GM19238 (cell line): ENCODE measurements around the gene DET1.
A peak's percentile ranks its signal among the peaks of the same experiment; 100 is the strongest.
"Not testable (repeated sequence)": the region's sequence is repeated elsewhere in the genome, so short reads cannot be mapped to it uniquely, and the experiment has no call there.

ENCODE experiments used
- DNase-seq: peaks from one replicate; pipeline ENCODE4 v3.0.0; 2011; ENCODE audit warnings: low spot score; ENCODE audit not compliant: insufficient read length

The DET1 gene

DNA sequence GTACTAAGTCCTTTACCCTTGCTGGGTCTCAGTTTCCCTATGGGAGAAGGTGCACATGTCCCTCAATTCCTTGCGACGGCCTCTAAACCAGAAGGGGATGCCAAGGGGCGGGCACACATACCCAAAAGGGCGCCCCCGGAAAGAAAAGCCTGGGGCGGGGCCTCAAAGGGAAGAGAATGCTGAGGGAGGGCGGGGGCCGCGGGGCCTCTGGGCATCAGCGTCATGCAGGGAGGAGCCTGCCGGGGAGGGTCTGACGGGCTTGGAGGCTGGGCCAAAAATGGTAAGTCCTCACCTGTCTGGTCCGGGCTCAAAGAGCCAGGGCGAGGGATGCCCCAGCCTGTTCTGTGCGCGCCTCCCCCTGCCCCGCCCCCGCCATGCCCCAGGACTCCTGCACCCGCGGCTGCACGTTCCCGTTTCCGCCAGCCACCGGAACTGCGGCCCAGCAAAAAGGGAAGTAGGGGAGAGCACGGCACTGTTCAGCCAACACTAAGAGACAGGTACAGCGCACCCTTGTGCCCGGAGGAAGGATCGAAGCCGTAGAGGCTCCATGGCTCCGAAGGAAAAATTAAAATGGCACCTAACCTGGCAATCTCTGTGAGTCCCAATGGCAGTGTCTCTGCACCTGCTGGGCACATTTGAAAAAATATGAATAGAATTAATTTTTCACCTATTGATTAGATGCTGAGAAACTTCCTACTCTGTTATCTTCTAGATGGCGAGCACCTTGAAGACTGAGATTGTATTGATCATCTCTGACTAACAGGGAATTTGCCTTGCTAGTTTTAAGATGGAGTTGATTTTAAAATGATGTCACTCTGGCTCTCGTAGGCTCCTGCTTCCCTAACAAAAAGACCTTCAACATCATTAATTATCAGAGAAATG is at the start of gene DET1:
Gene DET1 (minus strand): TSS at position 434 of the 882 bp plus-strand sequence. CDS start 14,976 bp downstream, outside the sequence.
- DNase-seq = peak; percentile 96

DNA sequence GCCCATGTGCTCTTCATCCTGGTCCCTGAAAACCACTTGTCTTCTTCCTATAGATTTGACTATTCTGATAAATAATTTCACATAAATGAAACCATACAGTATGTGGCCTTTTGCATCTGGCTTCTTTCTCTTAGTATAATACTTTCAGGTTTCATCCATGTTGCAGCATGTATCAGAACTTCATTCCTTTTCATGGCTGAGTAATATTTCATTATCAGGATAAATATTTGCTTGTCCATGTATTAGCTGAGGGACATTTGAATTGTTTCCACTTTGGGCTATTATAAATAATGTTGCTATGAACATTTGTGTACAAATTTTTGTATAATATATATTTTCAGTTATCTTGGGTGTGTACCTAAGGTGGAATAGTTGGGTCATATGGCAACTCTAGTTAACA is 44.9 kb upstream of the DET1 start:
- no peak for DNase-seq

- no peak for DNase-seq
These were observed 44.3 kb upstream of the DET1 start for GRCh38 chr15:88590759-88591158.

DNA sequence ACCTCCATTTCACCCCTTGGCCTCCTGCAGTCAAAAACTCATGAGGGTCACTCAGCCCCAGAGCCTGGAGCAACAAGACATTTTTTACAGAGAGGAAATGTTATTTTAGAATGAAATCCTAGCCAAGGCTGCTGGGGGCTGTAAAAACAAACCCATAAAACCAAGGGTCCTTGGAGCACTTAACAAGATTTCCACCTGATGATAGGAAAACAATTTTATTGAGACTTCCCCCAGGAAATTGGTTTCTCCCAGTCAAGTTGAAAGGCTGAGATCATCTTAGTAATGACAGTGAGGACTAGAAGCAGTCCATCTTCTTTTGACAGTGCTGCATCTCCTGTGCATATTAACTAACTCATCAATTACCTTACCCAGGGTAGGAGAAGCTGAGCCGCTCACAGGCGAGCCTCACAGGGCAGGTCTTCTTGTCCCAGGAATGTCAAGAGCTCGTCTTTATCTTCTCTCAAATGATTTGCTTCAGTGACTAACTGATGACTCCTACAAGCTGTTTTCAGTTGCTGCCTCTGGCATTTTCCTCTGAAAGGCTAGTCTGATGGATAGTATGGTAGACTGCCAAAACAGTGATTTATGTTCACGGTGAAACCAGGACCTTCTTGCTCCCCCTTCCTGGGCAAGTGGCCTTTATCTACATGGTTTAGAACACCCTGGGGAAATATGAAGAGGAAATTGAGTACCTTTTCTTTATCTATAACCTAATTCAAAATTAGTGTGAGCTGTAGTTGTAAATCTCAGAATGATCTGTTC is 40.1 kb upstream of the DET1 start:
- no peak for DNase-seq

GRCh38 chr15:88580532-88580931 is 34.1 kb upstream of the DET1 start:
- no peak for DNase-seq

- no peak for DNase-seq
These were observed 32.8 kb upstream of the DET1 start for GRCh38 chr15:88579322-88579721.

DNA sequence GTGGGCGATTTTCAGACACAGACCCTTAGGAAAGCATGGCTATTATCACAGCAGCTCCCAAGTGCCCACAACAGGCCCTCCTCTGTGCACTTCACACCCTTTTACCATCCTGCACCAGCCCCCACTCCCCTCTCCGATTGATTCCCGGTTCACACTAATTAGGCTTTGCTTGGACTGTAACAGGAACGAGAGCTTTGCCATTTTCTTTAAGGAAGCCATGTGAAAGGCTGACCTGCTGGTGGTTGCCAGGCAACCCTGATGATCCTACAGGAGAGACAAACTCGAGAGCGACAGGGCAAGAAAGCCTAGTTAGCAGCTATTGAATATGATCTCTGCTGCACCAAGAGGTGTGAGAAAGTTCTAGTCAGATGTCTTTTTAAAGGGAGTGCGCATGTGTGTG is 28.2 kb upstream of the DET1 start:
- DNase-seq = no peak

GRCh38 chr15:88574077-88574476 is 27.6 kb upstream of the DET1 start:
- DNase-seq = no peak

- no peak for DNase-seq
These were observed 25.4 kb upstream of the DET1 start for GRCh38 chr15:88571852-88572259.

GRCh38 chr15:88571153-88571851 is 24.8 kb upstream of the DET1 start:
- DNase-seq = no peak

GRCh38 chr15:88568589-88568988 is 22.1 kb upstream of the DET1 start:
- DNase-seq = no peak

DNA sequence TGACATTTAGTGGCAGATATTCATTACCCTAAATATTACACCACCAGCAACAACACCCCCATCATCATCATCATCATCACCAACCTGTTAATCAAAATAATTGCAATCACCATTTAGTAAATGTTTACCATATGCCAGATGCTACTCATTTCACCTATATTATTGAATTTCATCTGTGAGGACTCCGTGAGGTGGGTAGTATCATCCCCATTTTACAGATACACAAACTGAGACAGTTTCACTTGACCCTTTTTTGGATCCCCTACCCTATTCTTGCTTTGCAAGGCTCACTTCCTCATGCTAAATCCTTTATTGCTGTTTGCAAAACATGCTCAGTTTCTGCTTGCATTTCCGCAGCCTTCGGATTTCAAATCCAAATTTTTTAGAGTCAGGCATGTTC is 18.3 kb upstream of the DET1 start:
- no peak for DNase-seq

GRCh38 chr15:88563638-88564037 is 17.2 kb upstream of the DET1 start:
- DNase-seq = no peak

GRCh38 chr15:88559565-88559964 is 13.1 kb upstream of the DET1 start:
- not testable (repeated sequence) for DNase-seq

- DNase-seq = not testable (repeated sequence)
These were observed 11.5 kb upstream of the DET1 start for GRCh38 chr15:88558026-88558425.

GRCh38 chr15:88548009-88548408 is 1.5 kb upstream of the DET1 start:
- not testable (repeated sequence) for DNase-seq

- not testable (repeated sequence) for DNase-seq
These were observed 768 bp downstream of the DET1 start for GRCh38 chr15:88545578-88546247.

DNA sequence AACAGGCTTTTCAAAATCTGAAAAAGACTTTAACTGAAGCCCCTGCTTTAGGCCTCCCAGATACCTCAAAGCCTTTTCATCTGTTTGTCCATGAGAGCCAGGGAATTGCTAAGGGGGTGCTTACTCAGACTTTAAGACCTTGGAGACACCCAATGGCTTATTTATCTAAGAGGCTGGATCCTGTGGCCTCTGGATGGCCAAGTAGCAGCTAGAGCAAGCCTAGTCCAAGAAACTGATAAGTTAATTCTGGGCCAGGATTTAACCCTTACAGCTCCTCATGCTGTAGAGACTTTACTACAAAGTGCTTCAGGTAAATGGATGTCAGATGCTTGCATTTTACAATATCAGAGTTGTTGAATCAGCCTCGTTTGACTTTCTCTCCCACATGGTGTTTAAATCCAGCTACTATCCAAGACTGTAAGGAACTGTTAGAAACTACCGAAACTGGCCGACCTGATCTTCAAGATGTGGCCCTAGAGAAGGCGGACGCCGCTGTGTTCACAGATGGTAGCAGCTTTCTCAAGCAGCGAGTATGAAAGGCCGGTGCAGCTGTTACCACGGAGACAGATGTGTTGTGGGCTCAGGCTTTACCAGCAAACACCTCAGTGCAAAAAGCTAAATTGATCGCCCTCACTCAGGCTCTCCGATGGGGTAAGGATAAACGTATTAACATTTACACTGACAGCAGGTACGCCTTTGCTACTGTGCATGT is 3.3 kb downstream of the DET1 start:
- DNase-seq = no peak

DNA sequence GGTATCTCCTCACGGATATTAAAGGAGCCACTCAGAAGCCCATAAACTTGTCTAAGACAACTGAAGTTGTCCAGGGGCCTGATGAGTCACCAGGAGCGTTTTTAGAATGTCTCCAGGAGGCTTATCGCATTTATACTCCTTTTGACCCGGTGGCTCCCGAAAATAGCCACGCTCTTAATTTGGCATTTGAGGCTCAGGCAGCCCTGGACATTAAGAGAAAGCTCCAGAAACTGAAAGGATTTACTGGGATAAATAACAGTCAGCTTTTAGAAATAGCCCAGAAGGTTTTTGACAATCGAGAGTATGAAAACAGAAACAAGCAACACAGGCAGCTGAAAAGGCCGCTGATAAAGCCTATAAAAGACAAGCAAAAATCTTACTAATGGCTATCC is 4.1 kb downstream of the DET1 start:
- no peak for DNase-seq

- DNase-seq = no peak
These were observed 4.7 kb downstream of the DET1 start for GRCh38 chr15:88541709-88542341.
